ENCODE data around the gene ZC3H12C.

Gene ZC3H12C

GRCh38 chr11:110185599-110185998 lies 92.4 kb downstream of the ZC3H12C start:
- H3K27me3 ChIP-seq (ENCODE audit: insufficient read depth, low read length), result no peaks in the 10 kb centered on the region
- no peak overlapping the region for H2AFZ ChIP-seq (ENCODE audit: low read length)
- no peaks in the 10 kb centered on the region for H4K20me1 ChIP-seq (ENCODE audit: insufficient read depth, low read length)
- H3K27ac ChIP-seq (ENCODE audit: low read depth, low read length, poor library complexity, severe bottlenecking), result no peak overlapping the region
- H3K9me3 ChIP-seq (ENCODE audit: low read length), result no peaks in the 10 kb centered on the region
- no peak overlapping the region for H3K9ac ChIP-seq (ENCODE audit: low read length)
- no peaks in the 10 kb centered on the region for H3K4me1 ChIP-seq (ENCODE audit: insufficient read depth, low read length, severe bottlenecking)
- H3K4me3 ChIP-seq (ENCODE audit: low read depth, low read length, poor library complexity, severe bottlenecking), result no peak overlapping the region
- no peaks in the 10 kb centered on the region for H3F3A ChIP-seq (ENCODE audit: insufficient read depth, low read length)
- TF ChIP-seq EZH2 (IDR thresholded peaks at IDR 0.05; ENCODE audit: borderline replicate concordance, low read length) (no peak), CTCF (IDR thresholded peaks at IDR 0.05; ENCODE audit: low read length) (no peak)
- H3K4me2 ChIP-seq (ENCODE audit: low read length), result no peak overlapping the region
- no peaks in the 10 kb centered on the region for H3K36me3 ChIP-seq (ENCODE audit: insufficient read depth, low read length)
- no peaks in the 10 kb centered on the region for H3K79me2 ChIP-seq (ENCODE audit: insufficient read depth, low read length)
- no peaks in the 10 kb centered on the region for H3K9me2 ChIP-seq (ENCODE audit: low read depth, low read length)

- Histone ChIP-seq H3K79me2 (ENCODE audit: insufficient read depth, low read length) (no peaks in the 10 kb centered on the region), H2AFZ (ENCODE audit: low read length) (no peak overlapping the region), H3K27me3 (ENCODE audit: insufficient read depth, low read length) (no peaks in the 10 kb centered on the region), H3K4me2 (ENCODE audit: low read length) (no peak overlapping the region), H3K4me1 (ENCODE audit: insufficient read depth, low read length, severe bottlenecking) (no peaks in the 10 kb centered on the region), H3K36me3 (ENCODE audit: insufficient read depth, low read length) (no peaks in the 10 kb centered on the region), H3F3A (ENCODE audit: insufficient read depth, low read length) (no peaks in the 10 kb centered on the region), H3K27ac (ENCODE audit: low read depth, low read length, poor library complexity, severe bottlenecking) (no peak overlapping the region), H4K20me1 (ENCODE audit: insufficient read depth, low read length) (no peaks in the 10 kb centered on the region), H3K9me2 (ENCODE audit: low read depth, low read length) (no peaks in the 10 kb centered on the region), H3K9me3 (ENCODE audit: low read length) (no peaks in the 10 kb centered on the region), H3K4me3 (ENCODE audit: low read depth, low read length, poor library complexity, severe bottlenecking) (no peak overlapping the region), H3K9ac (ENCODE audit: low read length) (no peak overlapping the region)
- TF ChIP-seq EZH2 (IDR thresholded peaks at IDR 0.05; ENCODE audit: borderline replicate concordance, low read length) (no peak), CTCF (IDR thresholded peaks at IDR 0.05; ENCODE audit: low read length) (no peak)
Measured at GRCh38 chr11:110186456-110186855, 93.3 kb downstream of the ZC3H12C start.

- Histone ChIP-seq H3K9me2 (ENCODE audit: low read depth, low read length) (no peaks in the 10 kb centered on the region), H3K9me3 (ENCODE audit: low read length) (peaks cover under 1% of the 10 kb centered on the region), H3K9ac (ENCODE audit: low read length) (no peak overlapping the region), H3K27ac (ENCODE audit: low read depth, low read length, poor library complexity, severe bottlenecking) (no peak overlapping the region), H3K79me2 (ENCODE audit: insufficient read depth, low read length) (no peaks in the 10 kb centered on the region), H3K4me1 (ENCODE audit: insufficient read depth, low read length, severe bottlenecking) (no peaks in the 10 kb centered on the region), H3F3A (ENCODE audit: insufficient read depth, low read length) (no peaks in the 10 kb centered on the region), H4K20me1 (ENCODE audit: insufficient read depth, low read length) (no peaks in the 10 kb centered on the region), H2AFZ (ENCODE audit: low read length) (no peak overlapping the region), H3K27me3 (ENCODE audit: insufficient read depth, low read length) (no peaks in the 10 kb centered on the region), H3K4me2 (ENCODE audit: low read length) (no peak overlapping the region), H3K4me3 (ENCODE audit: low read depth, low read length, poor library complexity, severe bottlenecking) (no peak overlapping the region), H3K36me3 (ENCODE audit: insufficient read depth, low read length) (no peaks in the 10 kb centered on the region)
- TF ChIP-seq CTCF (IDR thresholded peaks at IDR 0.05; ENCODE audit: low read length), result no peak
- TF ChIP-seq EZH2 (IDR thresholded peaks at IDR 0.05; ENCODE audit: borderline replicate concordance, low read length), result no peak
Measured at GRCh38 chr11:110186867-110187266, 93.7 kb downstream of the ZC3H12C start.

Measured in OCI-LY1 (cell line).